Tibial artery (tissue), 4 donors: ENCODE data around the gene POLE4.

Source experiments
- DNase-seq, 2 donors: peaks; one replicate each; pipeline ENCODE4 v3.0.0-alpha.2; 2019
- H3K27ac ChIP-seq, 2 donors: fragments of 200-600 bp; sonication (generic) in 1 of 2; 1 replicate in 1 of 2; 2 replicates in 1 of 2; pipeline ENCODE4 v1.5.1; 2018 to 2019; ENCODE audit warnings: mild to moderate bottlenecking in 1 of 2
- H3K27me3 ChIP-seq, 2 donors: fragments of 200-600 bp; sonication (generic) in 1 of 2; one replicate each; pipeline versions ENCODE4 v1.5.1 to v1.6.0; 2016 to 2019
- H3K36me3 ChIP-seq, 3 donors: fragments of 200-600 bp; sonication (generic) in 2 of 3; one replicate each; pipeline ENCODE4 v1.5.1; 2016 to 2019; ENCODE audit warnings: mild to moderate bottlenecking in 2 of 3
- H3K4me1 ChIP-seq, 4 donors: fragments of 200-600 bp; sonication (generic) in 2 of 4; 1 replicate in 3 of 4; 2 replicates in 1 of 4; pipeline ENCODE4 v1.5.1; 2016 to 2019
- H3K4me3 ChIP-seq, 2 donors: fragments of 200-600 bp; sonication (generic) in 1 of 2; 1 replicate in 1 of 2; 2 replicates in 1 of 2; pipeline ENCODE4 v1.5.1; 2018 to 2019; ENCODE audit warnings: mild to moderate bottlenecking in 2 of 2
- H3K9me3 ChIP-seq, 3 donors: fragments of 200-600 bp; sonication (generic) in 1 of 3; one replicate each; pipeline ENCODE4 v1.5.1; 2016 to 2019
- CTCF ChIP-seq, 2 experiments: fragments of 200-600 bp in 1 of 2; fragments of 450-650 bp in 1 of 2; IDR thresholded peaks; one replicate each; pipeline ENCODE4 v1.5.1; 2017 to 2019; ENCODE audit warnings: antibody characterized with exemption in 2 of 2, mild to moderate bottlenecking in 1 of 2, moderate library complexity in 1 of 2
- intact Hi-C: fragments of 100-400 bp; cut with DNase I; formaldehyde crosslinking; loops from one replicate; pipeline ENCODE4 v1.15.0; 2023; ENCODE audit warnings: low total_unique reads

Gene POLE4

GRCh38 chr2:74935975-74936391 is 22.5 kb upstream of the POLE4 start:
- Histone ChIP-seq H3K27ac (no peak overlapping the region), H3K36me3 (peaks cover 0 to 6% (median 0%) of the 10 kb centered on the region in 3 donors), H3K4me3 (no peak overlapping the region), H3K27me3 (no peaks in the 10 kb centered on the region), H3K4me1 (no peaks in the 10 kb centered on the region), H3K9me3 (peaks cover 0 to 14% (median 0%) of the 10 kb centered on the region in 3 donors)
- no peak for DNase-seq
- intact Hi-C loops, result no loop called here
- no peak for TF ChIP-seq CTCF (IDR thresholded peaks at IDR 0.05)

- H3K9me3 ChIP-seq, result peaks cover 0 to 7% (median 0%) of the 10 kb centered on the region in 3 donors
- peaks cover 0 to 6% (median 0%) of the 10 kb centered on the region in 3 donors for H3K36me3 ChIP-seq
- DNase-seq, result no peak
- intact Hi-C loops, result no loop called here
- H3K27ac ChIP-seq, result no peak overlapping the region
- H3K4me1 ChIP-seq, result no peaks in the 10 kb centered on the region
- no peaks in the 10 kb centered on the region for H3K27me3 ChIP-seq
- TF ChIP-seq CTCF (IDR thresholded peaks at IDR 0.05), result no peak
- no peak overlapping the region for H3K4me3 ChIP-seq
Observed at GRCh38 chr2:74937221-74937880, 21.1 kb upstream of the POLE4 start.

GRCh38 chr2:74938264-74938663 is 20.2 kb upstream of the POLE4 start:
- DNase-seq, result no peak
- intact Hi-C loops, result no loop called here
- Histone ChIP-seq H3K36me3 (peaks cover 0 to 4% (median 0%) of the 10 kb centered on the region in 3 donors), H3K4me1 (no peaks in the 10 kb centered on the region), H3K4me3 (no peak overlapping the region), H3K27me3 (no peaks in the 10 kb centered on the region), H3K9me3 (peaks cover 0 to 7% (median 0%) of the 10 kb centered on the region in 3 donors), H3K27ac (no peak overlapping the region)
- TF ChIP-seq CTCF (IDR thresholded peaks at IDR 0.05), result no peak

- Histone ChIP-seq H3K27me3 (no peaks in the 10 kb centered on the region), H3K27ac (no peak overlapping the region), H3K4me3 (no peak overlapping the region), H3K36me3 (no peaks in the 10 kb centered on the region), H3K9me3 (no peaks in the 10 kb centered on the region), H3K4me1 (no peaks in the 10 kb centered on the region)
- intact Hi-C loops, result no loop called here
- no peak for TF ChIP-seq CTCF (IDR thresholded peaks at IDR 0.05)
- no peak for DNase-seq
Observed at GRCh38 chr2:74939919-74940812, 18.3 kb upstream of the POLE4 start.

- H3K4me1 ChIP-seq, result no peaks in the 10 kb centered on the region
- no peaks in the 10 kb centered on the region for H3K36me3 ChIP-seq
- intact Hi-C loops, result no loop called here
- no peaks in the 10 kb centered on the region for H3K27me3 ChIP-seq
- H3K27ac ChIP-seq, result no peak overlapping the region
- no peak for DNase-seq
- H3K4me3 ChIP-seq, result no peak overlapping the region
- no peaks in the 10 kb centered on the region for H3K9me3 ChIP-seq
- TF ChIP-seq CTCF (IDR thresholded peaks at IDR 0.05), result no peak
Observed at GRCh38 chr2:74941284-74941683, 17.2 kb upstream of the POLE4 start.
